Fibroblast of the aortic adventitia (primary cell): ENCODE results near the gene MYH9. TPM values are rescaled to one million over a fixed set of nuclear protein-coding genes. Genes with fewer than 3 reads are reported as not detected.

ENCODE experiments used
- DNase-seq: peaks from one replicate; pipeline ENCODE4 v3.0.0-alpha.2; 2010; ENCODE audit warnings: low read depth
- H3K4me3 ChIP-seq: 2 replicates; pipeline ENCODE4 v1.5.1; 2011; ENCODE audit warnings: low read depth, mild to moderate bottlenecking, control low read depth, low read length, moderate library complexity
- CTCF ChIP-seq: IDR thresholded peaks from 2 replicates; pipeline ENCODE4 v1.5.1; 2011; ENCODE audit warnings: mild to moderate bottlenecking, low read length, control low read depth, inconsistent platforms; ENCODE audit not compliant: insufficient read depth
- total RNA-seq: library from RNA; depleted of rRNA; stranded (reverse); fragments of >200 nt; gene quantifications from 2 replicates; pipeline ENCODE4 v1.2.3, GENCODE V29; 2012; ENCODE audit warnings: low replicate concordance

The MYH9 gene
- total RNA-seq, 1 donor = 339 TPM

- H3K4me3 ChIP-seq = no peak overlapping the region
- DNase-seq = peak; percentile 94
- TF ChIP-seq CTCF = no peak
Observed at GRCh38 chr22:36244522-36245391, 143.0 kb downstream of the MYH9 start.

- no peak for DNase-seq
- TF ChIP-seq CTCF = no peak
- no peak overlapping the region for H3K4me3 ChIP-seq
Observed at GRCh38 chr22:36243986-36244385, 143.8 kb downstream of the MYH9 start.

DNA sequence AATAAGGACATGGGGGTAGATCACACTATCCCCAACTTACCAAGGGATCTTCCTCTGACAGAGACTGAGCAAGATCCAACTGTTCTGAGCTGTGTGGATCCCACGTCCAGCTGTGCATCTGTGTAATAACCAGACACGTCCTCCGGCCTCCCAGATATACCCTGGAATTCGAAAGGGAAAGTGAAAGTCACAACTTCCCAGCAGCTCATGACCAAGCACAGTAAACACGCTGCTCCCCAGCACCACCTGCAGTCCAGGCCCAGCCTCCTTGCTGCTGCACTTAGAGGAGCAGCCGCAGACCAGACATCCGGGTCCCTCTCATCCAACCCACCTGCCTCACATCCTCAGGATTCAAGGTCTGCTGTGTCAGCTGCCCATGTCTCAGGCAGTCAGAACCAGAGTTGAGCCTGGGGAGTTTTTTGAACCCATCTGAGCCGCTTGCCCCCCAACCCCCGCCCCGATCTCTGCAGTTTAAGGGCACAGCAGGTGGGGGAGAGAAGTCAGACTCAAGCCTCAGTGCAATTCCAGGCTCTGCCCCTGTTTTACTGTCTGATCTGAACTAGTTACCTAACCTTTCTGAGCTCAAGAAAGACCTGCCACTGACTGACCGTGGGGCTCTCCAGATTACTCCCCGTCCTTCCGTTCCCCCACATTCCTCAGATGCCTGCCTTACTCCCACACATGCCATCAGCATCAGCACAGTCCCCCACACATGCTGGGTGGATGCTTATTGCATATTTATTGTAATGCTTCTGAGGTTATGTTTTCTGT lies 148.2 kb downstream of the MYH9 start, which contains the start of gene APOL2:
Gene APOL2 (minus strand): TSS at position 127 of the 771 bp plus-strand sequence. CDS start 6,365 bp downstream, outside the sequence.
- peak within 1 kb of the TSS; percentile 84 for H3K4me3 ChIP-seq
- TF ChIP-seq CTCF = peak; percentile 87
- DNase-seq = peak; percentile 92

GRCh38 chr22:36239150-36239400 lies 148.7 kb downstream of the MYH9 start:
- no peak for TF ChIP-seq CTCF
- H3K4me3 ChIP-seq = peak overlapping the region; percentile 84
- no peak for DNase-seq

GRCh38 chr22:36238373-36239149 lies 149.2 kb downstream of the MYH9 start:
- TF ChIP-seq CTCF = no peak
- H3K4me3 ChIP-seq = peak overlapping the region; percentile 84
- no peak for DNase-seq
